Adrenal gland (tissue), 5 donors: ENCODE data around the gene LUC7L.

Source experiments
- CTCF ChIP-seq, 6 experiments: fragments of 450-650 bp in 4 of 6; fragments of 200-600 bp in 2 of 6; sonication (generic) in 1 of 6; IDR thresholded peaks; 1 replicate in 5 of 6; 2 replicates in 1 of 6; pipeline versions ENCODE4 v1.5.1 to v1.8.0; 2016 to 2021; ENCODE audit warnings: antibody characterized with exemption in 6 of 6, mild to moderate bottlenecking in 2 of 6, moderate library complexity in 1 of 6
- POLR2A ChIP-seq, 2 donors: fragments of 450-650 bp; IDR thresholded peaks; one replicate each; pipeline ENCODE4 v1.6.1; 2017; ENCODE audit warnings: antibody characterized with exemption in 2 of 2, mild to moderate bottlenecking in 2 of 2, moderate library complexity in 1 of 2
- donor health status: DM: no; HTN: no; CAD: no.

GRCh38 chr16:268141-269053, 39.1 kb upstream of the LUC7L start:
- TF ChIP-seq POLR2A (IDR thresholded peaks at IDR 0.05), result no peak
- TF ChIP-seq CTCF (IDR thresholded peaks at IDR 0.05), result no peak
